Articular chondrocyte of knee joint (primary cell): Measurements from ENCODE around the gene MACF1. TPM values are rescaled to one million over a fixed set of nuclear protein-coding genes. Genes with fewer than 3 reads are reported as not detected.

ENCODE experiments used
- total RNA-seq: library from RNA; depleted of rRNA; stranded (reverse); fragments of >200 nt; gene quantifications from 2 replicates; pipeline ENCODE4 v1.2.3, GENCODE V29; 2012

MACF1 gene, protein sequence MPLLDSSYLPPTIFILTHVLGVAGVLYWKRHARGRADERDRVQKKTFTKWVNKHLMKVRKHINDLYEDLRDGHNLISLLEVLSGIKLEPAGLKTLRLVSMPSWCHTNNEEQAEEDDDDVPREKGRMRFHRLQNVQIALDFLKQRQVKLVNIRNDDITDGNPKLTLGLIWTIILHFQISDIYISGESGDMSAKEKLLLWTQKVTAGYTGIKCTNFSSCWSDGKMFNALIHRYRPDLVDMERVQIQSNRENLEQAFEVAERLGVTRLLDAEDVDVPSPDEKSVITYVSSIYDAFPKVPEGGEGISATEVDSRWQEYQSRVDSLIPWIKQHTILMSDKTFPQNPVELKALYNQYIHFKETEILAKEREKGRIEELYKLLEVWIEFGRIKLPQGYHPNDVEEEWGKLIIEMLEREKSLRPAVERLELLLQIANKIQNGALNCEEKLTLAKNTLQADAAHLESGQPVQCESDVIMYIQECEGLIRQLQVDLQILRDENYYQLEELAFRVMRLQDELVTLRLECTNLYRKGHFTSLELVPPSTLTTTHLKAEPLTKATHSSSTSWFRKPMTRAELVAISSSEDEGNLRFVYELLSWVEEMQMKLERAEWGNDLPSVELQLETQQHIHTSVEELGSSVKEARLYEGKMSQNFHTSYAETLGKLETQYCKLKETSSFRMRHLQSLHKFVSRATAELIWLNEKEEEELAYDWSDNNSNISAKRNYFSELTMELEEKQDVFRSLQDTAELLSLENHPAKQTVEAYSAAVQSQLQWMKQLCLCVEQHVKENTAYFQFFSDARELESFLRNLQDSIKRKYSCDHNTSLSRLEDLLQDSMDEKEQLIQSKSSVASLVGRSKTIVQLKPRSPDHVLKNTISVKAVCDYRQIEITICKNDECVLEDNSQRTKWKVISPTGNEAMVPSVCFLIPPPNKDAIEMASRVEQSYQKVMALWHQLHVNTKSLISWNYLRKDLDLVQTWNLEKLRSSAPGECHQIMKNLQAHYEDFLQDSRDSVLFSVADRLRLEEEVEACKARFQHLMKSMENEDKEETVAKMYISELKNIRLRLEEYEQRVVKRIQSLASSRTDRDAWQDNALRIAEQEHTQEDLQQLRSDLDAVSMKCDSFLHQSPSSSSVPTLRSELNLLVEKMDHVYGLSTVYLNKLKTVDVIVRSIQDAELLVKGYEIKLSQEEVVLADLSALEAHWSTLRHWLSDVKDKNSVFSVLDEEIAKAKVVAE (N-terminal part only)
- total RNA-seq, result 253 and 271 TPM in 2 replicates

DNA sequence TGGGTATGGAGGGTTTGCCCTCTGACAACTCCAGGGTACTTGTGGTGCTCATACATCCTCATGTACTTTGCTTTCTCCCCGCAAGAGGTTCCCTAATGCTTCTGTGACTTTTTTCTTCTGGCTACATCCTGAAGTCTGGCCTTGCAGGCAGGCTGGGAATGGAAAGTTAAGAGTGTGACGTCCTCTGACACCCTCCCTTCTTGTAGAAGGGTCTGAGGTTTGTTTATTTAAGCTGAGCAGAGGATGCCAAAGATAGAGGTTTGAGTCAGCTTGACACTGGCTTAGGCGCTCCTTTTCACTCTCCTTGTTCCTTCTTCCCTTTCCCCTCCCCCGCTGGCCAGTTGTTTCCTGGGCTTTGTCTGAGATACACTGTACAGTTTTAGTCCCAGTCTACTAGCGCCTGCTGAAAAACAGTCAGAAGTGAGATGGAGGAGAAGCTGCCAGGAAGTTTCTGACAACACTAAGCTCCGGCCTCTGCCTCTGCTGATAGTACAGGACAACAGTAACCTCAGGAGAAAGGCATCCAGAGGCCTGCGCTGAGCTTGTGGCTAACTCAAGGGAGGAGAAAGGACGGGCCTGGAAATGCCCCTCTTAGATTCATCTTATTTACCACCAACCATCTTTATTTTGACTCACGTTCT is at the start of gene MACF1:
MACF1 (plus strand) TSS at position 255 of the 641 bp plus-strand sequence; CDS start at position 583, 328 bp downstream.

DNA sequence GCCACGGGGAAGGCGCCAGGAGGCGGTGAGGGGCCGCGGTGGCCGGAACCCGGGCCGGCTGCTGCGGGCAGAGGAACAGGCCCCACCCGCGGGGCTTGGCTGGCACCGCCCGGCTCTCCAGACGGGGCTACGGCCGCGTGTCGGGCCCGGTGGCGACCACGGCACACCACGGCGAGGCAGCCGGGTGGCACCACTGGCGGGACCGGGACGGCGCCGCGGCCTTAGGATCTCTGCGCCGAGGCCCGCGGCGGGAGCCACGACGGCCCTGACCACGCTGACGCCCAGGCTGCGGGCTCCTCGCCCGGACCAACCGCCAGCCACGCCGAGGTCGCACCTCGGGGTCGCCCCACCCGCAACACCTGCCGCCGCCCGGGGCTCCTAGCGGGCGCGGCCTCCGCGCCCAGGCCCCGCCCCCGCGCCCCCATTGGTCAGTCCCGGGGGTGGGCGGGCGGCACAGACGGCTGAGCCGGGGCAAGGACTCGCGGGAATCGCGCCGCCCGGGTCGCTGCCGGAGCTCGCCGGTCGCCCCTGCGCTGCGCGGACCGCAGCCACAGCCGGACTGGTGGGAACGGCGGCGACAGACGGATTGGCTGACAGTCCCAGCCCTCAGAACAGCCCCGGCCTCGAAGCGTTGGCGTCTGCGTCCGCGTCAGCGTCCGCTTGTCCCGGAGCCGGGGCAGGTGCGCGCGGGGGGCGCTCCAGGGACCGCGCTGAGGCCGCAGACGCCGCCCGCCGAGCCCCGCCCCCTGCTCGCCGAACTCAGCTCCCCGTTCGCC is 286.8 kb downstream of the MACF1 start, which contains the start of gene BMP8A:
BMP8A (plus strand) TSS at position 491 of the 776 bp plus-strand sequence. CDS start 356 bp downstream, outside the sequence.

Other genes with a start within 250 kb of the MACF1 start
- gene AKIRIN1, start 213.4 kb upstream of the MACF1 start, total RNA-seq, result 33.5 TPM in 2 replicates
- 246 and 276 TPM in 2 replicates for gene NDUFS5, start 178.3 kb upstream of the MACF1 start, total RNA-seq